Measurements from ENCODE around the gene CMC1. TPM values are rescaled to one million over a fixed set of nuclear protein-coding genes. Genes with fewer than 3 reads are reported as not detected.

The CMC1 gene
- total RNA-seq, 1 donor from 2014 or later, result 22.3 TPM

DNA sequence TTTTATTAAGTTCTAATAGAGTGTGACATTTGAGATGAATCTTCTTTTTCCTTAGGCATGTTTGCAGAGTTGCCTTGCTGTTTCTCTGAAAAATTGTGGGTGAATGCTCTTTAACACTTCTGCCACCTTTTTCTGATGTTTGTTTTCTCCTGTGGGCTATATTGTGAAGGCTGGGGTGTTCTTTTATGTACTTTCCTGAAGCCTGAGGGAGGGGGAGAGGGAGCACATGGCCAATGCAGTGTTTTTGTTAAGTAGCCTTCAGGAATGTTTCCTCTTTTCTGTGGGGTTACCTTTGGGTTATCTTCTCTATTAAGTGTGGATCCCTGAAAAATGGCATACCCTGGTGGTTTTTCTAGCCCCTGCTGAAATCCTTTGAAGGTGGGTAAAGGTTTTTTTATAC is 50.2 kb downstream of the CMC1 start:
- intact Hi-C loops (cut with DNase I), result no loop called here

DNA sequence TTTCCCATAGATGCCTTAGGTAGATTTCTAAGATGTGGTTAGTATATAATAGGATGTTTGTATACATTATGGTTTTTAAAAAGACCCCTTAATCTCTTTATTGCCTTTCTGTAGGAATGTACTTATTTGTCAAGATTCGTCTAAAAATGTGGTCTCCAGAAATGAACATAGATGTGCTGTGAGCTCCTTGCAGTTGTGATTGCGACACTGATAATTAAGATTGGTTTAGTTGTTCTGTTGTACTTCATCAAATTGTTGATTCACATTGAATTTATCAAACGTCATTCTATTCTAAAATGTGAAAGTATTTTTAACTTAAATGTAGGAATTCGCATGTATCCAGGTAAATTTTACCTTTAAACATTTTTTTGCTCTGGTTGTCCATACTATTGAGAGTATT is 51.2 kb downstream of the CMC1 start:
- DNase-seq (ENCODE audit: low spot score), result no peak
- intact Hi-C loops (cut with DNase I), result no loop called here

More for the DNA sequence above, 50.2 kb downstream of the CMC1 start:
- DNase-seq (ENCODE audit: low spot score), result no peak

DNA sequence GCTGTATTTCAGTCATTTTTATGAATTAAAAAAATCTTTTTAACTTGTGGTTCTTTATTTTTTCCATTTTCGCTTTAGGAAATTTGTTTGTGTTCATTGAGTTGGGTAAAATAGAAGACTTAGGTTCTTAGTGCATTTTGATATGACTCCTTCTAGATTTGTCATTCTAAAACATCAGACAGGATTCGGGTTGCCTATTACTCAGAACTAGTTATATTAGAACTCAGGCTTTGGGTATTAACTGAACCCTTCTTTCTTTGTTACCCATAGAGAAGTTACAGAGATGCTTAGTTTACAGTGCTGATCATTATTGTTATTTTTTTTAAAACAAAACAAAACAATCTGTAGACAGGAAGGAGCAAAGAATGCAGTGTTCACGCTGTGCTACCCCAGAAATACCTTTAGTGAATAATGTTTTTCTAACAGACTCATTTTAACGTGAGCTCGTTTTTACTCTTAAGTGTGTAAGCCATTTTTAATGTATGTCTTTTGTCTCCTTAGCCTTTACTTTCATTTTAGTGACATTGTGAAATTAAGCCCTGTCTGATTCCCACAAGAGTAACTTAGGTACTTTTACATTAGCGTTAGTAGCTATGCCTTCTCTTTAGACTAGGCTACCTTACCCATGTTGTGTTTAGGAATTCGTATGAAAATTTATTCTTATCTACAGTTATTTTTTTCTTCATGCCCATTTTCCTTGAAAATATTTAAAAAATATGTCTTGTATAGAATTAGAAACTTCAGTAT is 53.4 kb downstream of the CMC1 start:
- no peak for DNase-seq (ENCODE audit: low spot score)
- intact Hi-C loops (cut with DNase I), result no loop called here

DNA sequence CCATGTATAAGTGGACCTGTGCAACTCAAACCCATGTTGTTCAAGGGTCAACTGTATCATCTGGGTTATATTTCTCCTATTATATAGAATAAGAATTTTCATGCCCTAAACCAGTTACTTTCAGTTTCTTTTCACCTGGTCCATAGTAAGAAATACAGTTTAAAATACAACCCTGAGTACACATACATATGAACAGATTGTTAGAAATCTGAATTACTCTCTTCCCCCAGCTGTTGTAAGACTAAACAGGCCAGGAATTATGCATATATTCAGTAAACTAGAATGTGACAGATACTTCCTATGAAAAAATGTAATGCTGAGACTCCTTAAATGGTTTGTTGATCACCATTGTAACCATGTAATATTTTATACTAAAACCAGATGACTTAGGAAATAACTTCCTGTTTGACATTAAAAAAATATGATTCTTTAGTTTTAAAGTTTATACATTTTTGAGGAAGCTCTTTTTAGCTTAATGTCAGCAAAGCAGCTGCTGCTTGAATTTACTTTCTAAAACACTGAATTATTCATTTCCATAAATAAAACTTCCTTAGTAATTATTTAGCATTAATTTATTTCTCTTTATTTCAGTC is 54.6 kb downstream of the CMC1 start:
- intact Hi-C loops (cut with DNase I), result no loop called here

DNA sequence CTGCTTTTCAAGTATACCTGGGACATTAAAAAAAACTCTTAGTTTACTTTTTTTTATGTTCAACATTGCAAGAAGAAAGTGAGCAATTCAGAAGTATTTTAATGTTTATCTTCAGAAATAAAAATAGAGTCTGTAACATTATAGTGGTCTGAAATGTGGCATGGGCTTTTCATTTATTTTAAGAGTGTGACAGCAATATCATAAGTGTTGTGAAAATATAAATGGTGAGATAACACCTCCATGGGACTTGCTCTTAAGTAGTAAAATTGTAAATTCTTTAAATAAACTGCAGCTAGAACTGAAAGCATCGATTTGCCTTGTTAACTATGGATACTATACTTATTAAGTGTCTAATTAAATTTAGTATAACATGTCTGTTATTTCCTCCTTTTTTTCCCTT is 58.3 kb downstream of the CMC1 start:
- intact Hi-C loops (cut with DNase I), result no loop called here
- no peak for DNase-seq (ENCODE audit: low spot score)

More for the DNA sequence above, 54.6 kb downstream of the CMC1 start:
- no peak for DNase-seq (ENCODE audit: low spot score)

DNA sequence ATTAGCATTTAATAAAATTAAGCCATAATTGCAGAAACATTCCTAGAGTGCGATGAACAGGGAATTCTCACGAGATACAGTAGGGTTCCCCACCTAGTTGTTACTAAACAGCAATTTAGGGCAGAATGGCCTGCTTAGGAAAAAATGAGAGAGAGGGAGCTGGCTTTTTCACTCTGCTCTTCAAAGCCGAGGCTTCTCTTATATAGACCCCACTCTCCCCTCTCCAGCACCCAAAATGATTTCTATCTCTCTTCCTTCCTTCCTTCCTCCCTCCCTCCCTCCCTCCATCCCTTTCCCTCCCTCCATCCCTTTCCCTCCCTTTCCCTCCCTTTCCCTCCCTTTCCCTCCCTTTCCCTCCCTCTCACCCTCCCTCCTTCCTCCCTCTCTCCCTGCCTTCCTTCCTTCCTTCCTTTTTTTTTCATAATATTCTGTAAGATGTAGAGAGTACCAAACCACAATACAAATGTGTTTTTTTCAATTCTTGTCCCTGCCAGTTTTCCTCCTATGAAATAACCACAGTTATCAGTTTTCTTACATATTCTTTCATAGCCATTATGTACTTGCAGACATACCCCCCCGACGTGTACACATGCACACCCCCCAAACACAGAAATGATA is 59.0 kb downstream of the CMC1 start:
- DNase-seq (ENCODE audit: low spot score), result no peak
- intact Hi-C loops (cut with DNase I), result no loop called here

DNA sequence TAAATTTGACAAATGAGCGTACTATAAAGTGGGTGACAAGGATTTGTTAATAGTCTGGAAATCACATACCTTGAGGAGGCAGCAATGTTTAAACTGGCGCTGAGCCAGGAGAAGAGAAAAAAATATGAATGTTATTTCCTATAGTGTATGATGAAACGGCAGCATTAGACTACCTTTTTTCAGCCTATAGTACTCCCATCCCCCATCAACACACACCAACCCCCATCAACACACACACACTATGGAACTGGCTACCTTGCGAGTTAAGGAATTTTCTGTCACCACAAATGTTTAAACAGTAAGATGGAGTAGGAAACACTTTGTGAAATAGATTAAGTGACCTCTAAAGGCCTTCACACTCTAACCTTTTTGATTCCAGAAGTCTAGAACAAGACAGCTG is 60.3 kb downstream of the CMC1 start:
- intact Hi-C loops (cut with DNase I), result no loop called here
- DNase-seq (ENCODE audit: low spot score), result no peak

DNA sequence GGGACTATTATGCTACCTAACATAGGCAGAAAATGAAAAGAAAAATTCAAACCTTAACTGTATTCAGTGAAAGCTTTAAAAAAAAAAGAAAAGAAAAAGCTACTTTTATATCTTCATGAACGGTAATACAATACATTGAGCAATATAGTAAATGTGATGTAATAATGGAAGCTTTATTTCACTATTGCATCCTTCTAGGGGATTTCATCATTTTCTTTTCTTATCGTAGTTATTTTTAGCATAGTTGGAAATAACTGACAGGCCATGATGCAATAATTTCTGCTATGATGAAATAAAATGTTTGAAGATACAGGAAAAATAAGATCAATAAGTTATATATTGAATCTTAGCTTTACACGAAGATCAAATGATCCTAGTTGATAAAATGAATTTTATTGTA is 66.8 kb downstream of the CMC1 start:
- no peak for DNase-seq (ENCODE audit: low spot score)
- intact Hi-C loops (cut with DNase I), result no loop called here

DNA sequence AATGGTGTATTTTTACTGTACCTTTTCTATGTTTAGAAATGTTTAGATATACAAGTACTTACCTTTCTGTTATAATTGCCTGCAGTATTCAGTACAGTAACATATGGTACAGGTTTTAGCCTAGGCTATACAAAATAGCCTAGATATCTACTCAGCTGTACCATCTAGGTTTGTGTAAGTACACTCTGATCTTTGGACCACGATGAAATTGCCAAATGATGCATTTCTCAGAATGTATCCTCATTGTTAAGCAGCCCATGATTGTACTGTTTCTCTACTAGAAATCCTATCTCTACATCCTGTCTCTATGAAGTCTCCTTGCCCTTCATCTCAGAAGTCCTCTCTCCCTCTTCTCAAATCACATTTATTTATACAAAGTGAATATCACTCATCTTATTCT is 74.3 kb downstream of the CMC1 start:
- no peak for DNase-seq (ENCODE audit: low spot score)
- intact Hi-C loops (cut with DNase I), result no loop called here

DNA sequence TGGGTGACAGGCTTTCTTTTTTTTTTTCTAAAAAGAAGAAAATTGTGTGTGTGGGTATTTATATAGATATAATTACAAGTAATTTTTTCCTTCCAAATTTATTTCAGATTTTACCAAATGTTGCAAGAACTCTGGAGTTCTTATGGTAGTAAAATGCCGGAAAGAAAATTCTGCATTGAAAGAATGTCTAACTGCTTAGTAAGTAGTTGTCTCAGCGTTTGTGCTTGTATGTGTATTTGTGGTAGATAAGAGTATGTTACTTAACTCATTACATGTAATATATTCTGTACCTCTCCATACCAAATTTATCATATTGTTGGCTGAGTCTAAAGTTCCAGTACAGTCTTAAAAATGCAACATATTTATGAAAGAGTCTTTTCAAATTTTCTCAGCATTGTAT is 74.8 kb downstream of the CMC1 start:
- intact Hi-C loops (cut with DNase I), result no loop called here
- no peak for DNase-seq (ENCODE audit: low spot score)

DNA sequence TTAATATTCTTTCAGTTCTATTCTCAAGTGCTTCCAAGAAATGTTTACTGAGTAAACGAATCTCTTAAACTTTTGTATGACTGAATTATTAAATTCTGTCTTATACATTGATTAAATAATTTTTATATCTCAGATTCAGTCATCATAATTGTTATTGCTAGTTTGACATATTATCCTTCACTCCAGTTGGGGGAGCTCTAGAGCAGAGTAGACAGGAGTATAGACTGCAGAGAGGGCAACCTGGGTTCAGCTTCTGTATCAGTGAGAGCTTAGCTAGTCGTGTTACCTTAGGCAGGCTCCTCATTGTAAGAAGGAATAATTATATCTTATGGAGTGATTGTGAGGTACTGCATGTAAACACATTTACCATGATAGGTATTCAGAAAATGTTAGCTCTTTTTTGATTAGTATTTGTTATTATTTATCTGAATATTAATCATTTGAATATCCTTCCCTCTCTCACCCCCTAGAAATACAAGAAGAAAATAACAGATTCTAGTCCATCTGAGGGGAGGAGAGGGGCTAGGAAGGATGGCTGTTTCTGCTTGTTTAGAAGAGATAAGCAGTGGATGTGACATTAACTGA is 76.1 kb downstream of the CMC1 start:
- intact Hi-C loops (cut with DNase I), result no loop called here
- no peak for DNase-seq (ENCODE audit: low spot score)

DNA sequence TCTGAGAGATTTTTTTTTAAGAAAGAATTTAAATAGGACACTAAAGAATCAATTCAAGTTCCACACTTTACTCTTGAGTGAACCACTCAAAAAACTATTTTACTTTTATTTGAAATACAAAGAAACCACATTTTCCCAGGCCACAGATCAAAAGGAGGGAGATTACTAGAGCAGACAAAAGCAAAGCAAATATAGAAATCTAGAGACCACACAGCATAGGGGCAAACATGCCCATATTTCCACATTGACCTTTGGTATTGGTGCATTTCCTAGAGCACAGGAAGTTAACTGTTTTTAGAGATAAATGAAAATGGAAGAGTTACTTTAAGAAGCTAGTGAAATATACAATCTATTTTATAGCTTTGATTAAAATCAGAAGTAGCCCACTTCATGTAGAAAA is 79.6 kb downstream of the CMC1 start:
- no peak for DNase-seq (ENCODE audit: low spot score)
- intact Hi-C loops (cut with DNase I), result no loop called here

DNA sequence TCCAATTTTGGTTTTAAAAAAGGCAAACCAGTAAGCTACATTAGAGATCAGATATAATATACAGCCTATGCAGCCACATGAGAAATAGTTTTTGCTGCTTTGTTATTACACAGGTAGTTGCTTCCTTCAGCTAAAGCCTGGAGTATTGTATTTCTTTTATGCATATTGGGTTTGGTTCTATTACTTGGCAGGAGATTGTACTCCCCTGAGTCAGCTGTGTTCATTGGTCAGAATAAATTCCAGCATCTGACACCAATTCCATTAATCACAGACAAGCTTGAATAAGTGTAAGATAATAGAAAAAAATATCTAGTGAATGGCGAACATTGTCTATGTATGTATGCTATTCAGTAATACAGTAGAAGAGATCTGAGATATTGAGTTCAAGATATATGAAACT is 81.0 kb downstream of the CMC1 start:
- intact Hi-C loops (cut with DNase I), result no loop called here
- no peak for DNase-seq (ENCODE audit: low spot score)

DNA sequence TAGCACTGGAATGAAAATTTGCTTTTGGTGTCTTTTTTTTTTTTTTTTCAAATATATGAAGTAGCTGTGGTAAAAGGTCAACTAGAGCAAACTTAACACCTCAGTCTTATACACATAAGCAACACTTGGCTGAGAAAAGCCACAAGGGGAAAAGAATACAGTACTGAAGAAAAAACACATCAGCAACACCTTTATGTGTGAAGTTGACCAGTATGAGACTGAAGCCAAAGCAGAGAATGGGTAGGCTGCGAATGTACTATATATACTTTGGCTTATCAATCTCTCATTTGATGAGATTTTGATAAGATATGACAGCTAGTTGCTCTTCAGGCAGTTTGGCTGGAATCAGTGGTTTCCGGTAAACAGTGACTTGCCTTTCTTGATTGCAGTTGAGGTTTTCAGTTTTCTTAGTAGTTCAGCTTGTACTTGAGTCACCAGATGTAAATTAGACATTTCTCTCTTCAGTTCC is 85.1 kb downstream of the CMC1 start:
- no peak for DNase-seq (ENCODE audit: low spot score)
- intact Hi-C loops (cut with DNase I), result loop anchor here (5.0 kb wide), 1 partner anchor 614 kb away; no protein-coding TSS in a partner anchor

DNA sequence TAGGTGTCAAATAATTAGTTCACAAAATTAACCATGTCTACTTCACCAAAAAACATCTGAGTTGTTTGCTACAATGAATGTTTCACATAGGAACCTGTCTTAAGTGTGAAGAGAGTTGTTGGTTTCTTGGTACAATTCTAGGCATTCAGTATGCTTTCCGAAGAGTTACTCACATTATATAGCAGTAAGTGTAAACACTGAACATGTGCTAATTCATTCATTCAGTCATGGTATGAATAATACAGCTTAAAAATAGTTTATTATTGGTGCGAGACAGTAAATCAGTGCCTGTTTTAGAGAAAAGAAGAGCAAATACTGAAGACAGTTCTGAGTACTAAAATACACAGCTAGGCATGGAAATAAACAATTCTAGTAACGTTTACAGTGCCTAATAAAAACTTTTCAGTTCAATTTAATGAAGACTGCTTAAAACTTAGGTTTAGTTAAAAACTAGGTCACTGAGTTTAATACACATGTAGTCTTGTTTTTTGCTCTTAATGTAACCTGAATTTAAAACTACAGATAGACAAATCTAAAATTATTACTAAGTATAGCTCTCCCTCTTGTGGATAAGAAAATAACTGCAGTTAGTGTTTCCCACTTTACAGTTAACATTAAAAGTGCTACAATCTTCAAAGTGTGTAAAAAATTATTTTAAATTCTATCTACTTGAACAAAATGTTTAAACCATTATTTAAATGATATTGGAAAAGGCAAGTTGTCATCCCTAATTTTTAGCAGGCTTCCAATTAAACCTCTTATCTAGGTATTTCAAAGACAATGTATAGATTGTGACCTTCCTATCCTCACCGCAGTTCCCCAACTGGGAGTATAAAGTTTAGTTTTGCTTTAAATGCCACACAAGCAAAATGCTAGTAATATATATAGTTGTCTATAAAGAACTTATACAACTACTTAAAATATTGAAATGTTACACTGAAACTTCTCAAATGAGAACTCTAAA is 87.1 kb downstream of the CMC1 start:
- DNase-seq (ENCODE audit: low spot score), result no peak
- intact Hi-C loops (cut with DNase I), result loop anchor here (5.0 kb wide), 1 partner anchor 616 kb away; no protein-coding TSS in a partner anchor

DNA sequence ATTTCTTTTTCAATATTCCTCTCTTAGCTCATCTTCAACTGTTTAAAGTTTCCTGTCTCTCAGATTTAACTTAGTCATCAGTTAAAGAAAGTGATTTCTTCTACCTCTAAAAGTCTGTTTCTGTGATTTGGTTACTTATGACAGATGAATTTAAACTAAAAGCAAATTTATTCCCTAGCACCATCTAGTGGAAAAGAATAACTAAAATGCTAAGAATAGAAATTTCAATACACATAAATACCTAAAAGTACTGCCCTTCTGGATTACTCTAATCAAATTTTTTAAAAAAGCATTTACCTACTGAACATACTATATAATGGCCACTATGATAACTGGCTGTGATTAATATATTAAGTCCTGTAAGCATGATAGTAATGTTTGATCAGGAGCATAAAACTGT is 93.1 kb downstream of the CMC1 start:
- no peak for DNase-seq (ENCODE audit: low spot score)
- intact Hi-C loops (cut with DNase I), result no loop called here

DNA sequence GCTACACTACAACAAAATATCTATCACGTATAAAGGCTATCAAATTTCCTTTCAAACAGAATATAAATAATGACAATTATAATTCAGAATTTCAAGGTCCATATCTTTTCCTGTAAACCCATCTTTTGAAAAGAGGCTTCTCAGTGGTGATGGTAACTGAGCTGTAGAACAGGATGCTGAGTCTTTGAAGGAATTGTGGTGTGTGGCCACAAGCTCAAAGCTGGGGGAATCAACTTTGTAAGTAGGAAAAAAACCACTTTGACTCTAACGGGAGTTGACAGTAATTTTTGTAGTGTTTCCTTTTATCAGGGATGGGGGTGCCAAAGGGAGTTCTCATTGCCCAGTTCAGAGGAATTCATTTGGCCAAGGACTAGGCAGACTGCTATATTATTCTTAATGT is 93.8 kb downstream of the CMC1 start:
- intact Hi-C loops (cut with DNase I), result no loop called here
- no peak for DNase-seq (ENCODE audit: low spot score)

DNA sequence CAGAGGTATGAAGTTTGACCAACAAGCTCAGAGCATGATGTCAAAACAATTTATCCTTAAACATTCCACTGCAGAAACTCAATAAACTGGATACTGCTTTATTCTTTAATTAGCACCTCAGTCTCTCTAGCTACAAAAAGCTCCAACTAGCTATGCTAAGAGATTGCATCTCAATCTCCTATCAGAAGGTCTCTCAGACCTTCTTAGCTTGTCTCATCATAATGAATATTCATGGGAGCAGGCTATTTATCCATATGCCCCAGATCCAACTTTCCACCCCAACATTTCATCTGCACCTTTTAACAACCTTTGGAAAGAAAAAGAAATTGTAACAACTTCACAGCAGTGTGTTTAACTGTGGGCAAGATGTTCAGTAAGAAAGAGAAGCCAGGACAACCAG is 95.8 kb downstream of the CMC1 start:
- intact Hi-C loops (cut with DNase I), result no loop called here
- no peak for DNase-seq (ENCODE audit: low spot score)

DNA sequence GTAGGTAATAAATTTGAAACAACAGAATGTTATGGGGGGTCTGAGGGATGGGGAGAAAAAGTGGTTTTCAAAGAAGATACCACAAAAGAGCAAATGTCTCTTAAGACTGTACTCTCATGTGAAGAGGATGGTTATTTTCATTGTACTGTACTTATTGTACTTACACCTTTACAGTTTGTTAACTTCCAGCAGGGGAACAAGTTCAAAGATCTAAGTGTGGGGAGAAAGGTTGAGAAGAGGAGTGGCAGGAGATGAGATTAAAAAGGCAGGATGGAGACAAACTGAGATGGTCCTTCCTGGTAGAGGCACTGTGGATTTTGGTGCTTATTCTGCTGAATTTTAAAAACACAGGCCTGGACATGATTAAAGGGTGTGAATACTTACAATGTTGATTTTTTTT is 101.7 kb downstream of the CMC1 start:
- intact Hi-C loops (cut with DNase I), result no loop called here
- DNase-seq (ENCODE audit: low spot score), result no peak
